NCI-H2171 (cell line): ENCODE results near the gene KHNYN.
A peak's percentile ranks its signal among the peaks of the same experiment; 100 is the strongest.

Experiments used
- DNase-seq: peaks from one replicate; lab custom pipeline; 2025; lab: John Stamatoyannopoulos, UW

KHNYN gene

DNA sequence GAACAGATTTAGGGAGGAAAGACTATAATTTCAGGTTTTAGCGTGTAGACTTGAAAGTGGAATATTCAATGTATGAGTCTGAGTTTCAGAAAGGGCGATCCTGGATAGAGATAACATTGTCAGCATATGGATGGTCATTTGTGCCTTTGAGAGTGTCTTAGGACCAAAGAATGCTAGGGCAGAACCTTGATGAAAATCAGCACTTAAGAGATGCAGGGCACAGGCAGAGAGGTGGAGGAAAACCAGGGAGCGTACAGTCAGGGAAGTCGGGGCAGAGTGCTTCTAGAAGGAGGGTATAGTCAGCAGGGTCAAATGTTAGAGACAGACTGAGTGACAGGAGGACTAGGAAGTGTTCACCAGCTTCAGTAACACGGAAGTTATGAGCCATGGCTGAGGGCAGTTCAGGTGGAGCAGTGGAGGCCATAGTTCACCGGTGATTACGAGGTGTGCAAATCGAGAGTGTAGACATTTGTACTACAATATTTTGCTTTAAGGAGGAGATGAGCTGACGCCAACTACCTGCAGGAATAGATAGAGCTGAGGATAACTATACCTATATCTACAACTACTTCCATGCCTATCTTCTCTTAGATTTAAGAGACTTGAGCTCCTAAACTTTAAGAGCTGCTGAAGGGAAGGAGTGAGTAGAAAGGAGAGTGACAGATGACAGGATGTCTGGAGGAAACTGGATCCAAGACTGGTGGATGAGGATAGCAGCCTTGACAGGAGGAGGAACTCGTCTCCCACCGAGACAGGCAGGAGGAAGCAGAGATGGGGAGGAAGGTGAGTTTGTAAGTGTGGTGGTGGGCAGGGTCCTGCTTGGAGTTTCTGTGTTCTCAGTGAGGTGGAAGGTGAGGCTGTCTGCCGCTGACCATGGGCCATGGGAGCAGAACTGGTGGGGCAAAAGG, 6.8 kb upstream of the KHNYN start:
- DNase-seq, result no peak

- peak; percentile 30 for DNase-seq
These were observed 4.0 kb upstream of the KHNYN start for GRCh38 chr14:24425704-24426103.

DNA sequence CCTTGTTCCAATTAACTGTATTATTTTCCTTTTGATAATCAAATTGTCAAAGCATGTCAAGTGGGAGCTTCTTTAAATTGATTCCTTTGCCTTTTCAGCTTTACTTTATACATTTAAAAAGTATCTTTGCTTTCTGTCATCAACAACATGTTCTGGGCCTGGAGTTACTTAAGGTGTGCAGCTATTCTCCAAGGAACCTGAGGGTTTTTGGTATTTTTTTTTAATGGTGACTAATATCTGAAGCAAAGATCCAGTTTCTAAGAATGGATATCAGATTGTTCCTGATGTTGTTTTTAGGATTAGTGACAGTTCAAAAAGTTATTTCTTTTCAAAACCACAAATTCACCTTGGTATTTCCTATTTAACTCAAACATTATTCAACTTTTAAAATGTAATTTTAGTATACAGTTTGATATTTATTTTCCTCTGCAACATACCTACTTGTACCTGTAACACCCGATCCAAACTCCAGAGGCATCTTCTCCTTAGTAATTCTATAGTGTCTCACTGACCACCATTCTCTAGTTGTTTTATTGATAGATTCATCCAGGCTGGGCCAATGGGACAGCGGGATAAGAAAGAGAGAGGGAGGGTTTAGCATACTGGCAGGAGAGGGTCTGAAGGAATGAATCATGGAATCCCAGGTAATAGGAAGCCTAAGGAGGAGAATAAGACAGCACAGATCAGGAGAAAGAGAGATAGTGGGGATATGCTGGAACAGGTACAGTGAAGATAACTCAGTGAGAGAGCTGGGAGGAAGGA, 3.4 kb upstream of the KHNYN start:
- DNase-seq, result no peak

DNA sequence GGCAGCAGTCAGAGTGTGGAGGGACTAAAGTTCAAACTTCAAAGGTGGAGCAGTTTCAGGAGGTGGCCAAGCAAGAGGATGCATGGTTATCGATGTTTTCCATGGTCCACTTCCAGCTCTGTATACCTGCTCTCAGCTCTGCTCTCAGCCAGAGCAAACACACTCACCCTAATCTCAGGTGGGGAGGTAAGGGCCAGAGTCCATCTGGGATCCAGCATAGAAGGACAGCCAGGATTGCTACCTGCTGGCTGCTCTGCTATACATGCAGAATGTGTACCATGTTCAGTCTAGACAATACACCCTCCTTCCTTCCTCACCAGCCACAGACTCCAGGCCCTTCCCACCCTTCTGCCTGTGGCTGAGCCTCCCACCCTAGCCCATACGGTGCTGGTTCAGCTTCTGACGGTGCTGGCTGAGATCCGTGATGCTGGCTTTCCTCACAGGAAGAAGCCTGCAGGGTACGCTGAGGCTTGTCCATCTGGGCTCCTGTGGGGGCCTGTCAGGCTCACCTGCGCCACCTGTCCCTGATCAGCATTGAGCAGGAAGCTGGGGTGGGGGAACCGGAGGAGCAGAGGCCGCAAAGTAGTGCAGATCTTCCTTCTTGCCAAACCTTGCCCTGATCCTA, 2.7 kb upstream of the KHNYN start:
- peak; percentile 33 for DNase-seq

DNA sequence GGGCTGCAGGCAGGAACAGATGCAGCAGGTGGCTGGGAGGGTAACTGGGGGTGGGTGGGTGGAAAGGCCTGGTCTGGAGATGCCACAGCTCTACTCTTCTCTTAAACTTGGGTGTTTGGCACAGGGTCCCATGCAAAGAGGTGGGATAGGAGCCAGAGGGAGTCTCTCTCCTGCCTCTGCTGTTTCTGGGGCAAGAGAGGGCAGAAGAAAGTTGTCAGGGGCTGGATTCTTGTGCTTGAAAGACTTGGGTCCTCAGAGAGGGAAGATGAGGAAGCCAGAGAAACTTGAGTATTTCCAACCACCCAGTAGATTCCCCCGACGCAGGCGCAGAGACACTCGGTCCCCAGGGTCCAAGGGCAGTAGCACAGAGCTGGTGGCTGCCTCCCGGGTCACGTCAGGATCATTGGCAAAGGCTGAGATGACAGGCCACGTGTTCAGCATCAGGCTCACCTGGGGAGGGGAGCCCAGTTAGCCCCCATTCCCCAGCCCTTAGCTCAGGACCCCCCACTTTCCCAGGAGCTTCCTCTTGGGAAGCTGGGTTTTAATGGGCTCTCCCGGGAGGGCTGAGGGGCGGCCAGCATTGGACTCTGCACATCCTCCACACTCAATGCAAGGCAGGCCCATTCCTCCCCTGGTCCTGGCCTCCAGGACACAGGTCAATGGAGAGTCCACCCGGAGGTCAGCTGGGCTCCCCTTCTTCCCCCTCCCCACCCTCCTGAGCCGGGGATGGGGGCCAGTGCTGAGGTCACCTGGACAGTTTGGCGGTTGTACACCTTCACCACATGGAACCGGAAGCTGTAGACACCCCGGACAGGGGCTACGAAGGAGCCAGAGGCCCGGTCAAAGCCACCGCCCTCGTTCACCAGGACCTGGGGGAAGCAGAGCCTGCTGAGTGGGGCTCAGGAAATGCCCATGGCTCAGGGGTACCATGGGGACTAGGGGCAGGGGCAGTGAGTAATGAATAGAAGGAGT, 1.9 kb upstream of the KHNYN start:
- DNase-seq, result no peak

DNA sequence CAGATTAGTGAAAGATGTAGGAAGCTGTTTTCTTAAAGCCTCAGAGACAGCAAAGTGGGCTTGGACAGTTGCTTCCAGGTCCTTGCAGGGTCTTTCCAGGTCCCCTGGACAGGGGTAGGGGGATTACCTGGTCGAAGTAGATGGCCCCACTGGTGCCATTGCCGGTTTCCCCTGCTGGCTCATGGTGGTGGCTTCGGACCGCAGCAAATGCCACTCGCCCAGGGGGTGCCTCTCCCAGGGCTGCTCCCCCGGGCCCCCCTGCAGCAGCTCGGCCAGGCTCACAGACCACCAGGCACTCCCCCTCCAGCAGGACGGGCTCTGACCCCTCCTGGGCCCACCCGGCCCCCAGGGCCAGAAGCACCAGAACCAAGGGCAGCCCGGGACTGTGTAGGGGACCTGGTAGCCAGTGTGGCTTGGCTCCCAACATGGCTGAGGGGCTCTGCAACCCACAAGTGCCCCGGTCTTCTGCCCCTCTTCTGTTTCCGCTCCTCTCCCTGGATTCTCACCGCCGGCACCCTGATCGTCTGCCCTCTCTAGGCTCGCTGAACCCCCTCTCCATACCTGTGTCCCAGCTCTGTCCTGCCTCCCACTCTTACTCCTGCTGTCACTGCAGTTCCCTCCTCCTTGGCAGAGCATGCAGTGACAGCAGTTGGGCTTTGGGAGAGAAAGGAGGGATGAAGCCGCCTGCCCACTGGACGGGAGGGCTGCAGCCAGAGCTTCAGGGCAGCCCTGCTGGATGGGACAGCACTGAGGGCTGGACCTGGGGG, 943 bp upstream of the KHNYN start:
- no peak for DNase-seq

GRCh38 chr14:24430143-24430681, 458 bp downstream of the KHNYN start:
- no peak for DNase-seq

GRCh38 chr14:24430682-24431568, 1.2 kb downstream of the KHNYN start:
- DNase-seq, result no peak

DNA sequence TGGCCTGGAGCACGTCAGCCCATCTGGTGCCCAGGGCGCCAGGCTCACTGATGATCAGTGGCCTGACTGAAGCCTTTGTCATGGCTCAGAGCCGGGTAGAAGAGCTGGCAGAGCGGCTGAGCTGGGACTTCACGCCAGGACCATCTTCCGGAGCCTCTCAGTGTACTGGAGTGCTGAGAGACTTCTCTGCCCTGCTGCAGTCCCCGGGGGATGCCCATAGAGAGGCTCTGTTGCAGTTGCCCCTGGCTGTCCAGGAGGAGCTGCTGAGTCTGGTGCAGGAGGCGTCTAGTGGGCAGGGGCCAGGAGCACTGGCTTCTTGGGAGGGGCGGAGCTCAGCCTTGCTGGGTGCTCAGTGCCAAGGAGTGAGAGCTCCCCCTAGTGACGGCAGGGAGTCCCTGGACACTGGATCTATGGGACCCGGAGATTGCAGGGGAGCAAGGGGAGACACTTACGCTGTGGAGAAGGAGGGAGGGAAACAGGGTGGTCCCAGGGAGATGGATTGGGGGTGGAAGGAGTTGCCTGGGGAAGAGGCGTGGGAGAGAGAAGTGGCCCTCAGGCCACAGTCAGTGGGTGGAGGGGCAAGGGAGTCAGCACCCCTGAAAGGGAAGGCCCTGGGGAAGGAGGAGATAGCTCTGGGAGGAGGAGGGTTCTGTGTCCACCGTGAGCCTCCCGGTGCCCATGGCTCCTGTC, 2.0 kb downstream of the KHNYN start:
- DNase-seq, result peak; percentile 93

DNA sequence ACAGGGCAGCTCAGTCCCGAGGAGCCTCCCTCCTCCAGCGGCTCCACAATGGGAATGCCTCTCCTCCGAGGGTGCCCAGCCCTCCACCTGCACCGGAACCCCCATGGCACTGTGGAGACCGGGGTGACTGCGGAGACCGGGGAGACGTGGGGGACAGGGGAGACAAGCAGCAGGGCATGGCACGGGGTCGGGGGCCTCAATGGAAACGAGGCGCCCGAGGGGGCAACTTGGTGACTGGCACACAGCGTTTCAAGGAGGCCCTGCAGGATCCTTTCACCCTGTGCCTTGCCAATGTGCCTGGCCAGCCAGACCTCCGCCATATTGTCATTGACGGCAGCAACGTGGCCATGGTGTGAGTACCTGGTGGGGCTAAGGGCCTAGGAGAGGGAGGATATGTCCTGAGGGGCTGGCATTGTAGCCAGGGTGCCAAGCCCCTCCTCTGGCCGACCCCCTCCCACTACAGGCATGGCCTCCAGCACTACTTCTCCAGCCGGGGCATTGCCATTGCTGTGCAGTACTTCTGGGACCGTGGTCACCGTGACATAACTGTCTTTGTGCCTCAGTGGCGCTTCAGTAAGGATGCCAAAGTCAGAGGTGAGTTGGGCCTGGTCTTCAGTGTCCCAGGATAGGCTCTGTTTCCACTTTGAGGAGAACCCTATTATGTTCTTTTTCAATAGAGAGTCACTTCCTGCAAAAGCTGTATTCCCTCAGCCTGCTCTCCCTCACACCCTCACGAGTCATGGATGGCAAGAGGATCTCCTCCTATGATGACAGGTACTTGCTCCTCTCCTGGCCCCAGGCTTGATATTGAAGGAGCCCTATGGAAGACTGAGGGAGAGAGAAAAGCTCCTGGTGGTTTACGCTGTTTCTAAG, 2.7 kb downstream of the KHNYN start:
- DNase-seq, result no peak

DNA sequence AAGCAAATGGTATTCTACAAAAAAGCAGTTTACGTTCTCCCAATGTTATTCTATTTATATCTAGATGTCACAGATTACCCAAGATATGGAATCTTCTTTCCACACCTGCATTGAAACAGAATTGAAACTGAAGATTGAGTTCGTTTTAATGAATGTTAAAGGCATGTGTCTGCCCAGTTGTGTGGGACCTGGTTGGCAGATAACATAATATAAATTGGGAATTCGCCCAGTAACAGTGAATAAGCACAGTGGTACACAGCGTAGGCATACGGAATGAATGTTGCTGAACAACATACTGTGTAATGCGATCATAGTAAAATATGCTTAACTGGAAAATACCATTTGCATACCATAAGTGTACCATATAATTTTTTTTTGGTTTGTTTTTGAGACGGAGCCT, 4.3 kb downstream of the KHNYN start:
- no peak for DNase-seq

- DNase-seq, result no peak
These were observed 4.9 kb downstream of the KHNYN start for GRCh38 chr14:24434676-24435075.

- no peak for DNase-seq
These were observed 5.5 kb downstream of the KHNYN start for GRCh38 chr14:24435192-24435810.

- DNase-seq, result no peak
These were observed 6.2 kb downstream of the KHNYN start for GRCh38 chr14:24435998-24436354.

DNA sequence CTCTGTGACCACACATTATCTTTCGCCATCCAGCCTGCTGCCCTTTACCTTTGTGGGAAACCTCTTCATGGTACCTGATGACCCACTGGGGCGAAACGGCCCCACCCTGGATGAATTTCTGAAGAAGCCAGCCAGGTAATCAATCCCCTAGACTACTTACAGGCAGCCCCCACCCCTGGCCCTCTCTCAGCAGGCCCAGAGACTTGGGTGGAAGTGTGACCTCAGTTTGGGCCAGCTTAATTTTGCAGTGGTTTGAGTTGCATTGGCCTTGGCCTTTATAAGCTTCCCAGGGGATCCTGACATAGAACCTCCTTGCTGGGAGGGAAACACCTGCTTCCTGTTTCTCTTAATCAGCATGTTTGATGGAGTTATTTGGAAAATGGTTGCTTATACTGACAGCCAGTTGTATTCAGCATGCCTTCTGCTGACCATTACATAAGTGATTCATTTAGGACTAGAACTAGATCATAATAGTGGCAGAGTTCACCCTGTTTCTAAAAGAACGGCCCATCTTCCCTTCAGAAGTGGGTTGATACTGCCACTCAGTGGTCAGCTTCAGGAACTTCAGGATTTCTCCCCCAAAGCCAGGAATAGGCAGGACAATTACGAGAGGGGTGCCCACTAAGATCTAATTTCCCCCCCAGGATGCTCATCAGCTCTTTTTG, 6.7 kb downstream of the KHNYN start:
- DNase-seq, result peak; percentile 50

DNA sequence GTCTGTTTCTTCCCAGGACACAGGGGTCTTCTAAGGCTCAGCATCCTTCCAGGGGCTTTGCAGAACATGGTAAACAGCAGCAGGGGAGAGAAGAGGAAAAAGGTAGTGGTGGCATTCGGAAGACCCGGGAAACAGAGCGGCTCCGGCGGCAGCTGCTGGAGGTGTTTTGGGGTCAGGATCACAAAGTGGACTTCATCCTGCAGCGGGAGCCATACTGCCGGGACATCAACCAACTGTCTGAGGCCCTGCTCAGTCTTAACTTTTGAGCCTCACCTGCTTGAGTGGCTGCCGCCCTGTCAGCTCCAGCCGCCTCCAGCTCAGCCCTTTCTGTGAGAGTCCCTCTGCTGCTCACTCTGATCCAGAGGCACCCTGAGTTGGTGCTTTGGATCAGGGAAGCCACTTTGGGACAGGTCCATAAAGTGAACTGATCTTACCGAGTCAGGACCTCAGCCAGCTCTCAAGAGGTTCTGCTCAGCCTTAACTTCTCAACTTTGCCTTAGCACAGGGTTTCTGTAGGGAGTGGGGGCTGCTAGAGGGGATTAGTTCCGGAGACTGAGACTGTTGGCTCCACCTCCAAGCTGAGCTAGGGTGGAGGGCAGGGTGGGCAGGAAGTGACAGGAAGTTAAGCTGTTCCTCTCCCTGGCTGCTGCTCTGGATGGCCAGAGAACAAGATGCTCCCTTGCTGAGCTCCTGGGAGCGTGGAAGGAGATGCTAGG, 7.4 kb downstream of the KHNYN start:
- no peak for DNase-seq
